ENCODE data around the gene NCKAP1. TPM values are rescaled to one million over a fixed set of nuclear protein-coding genes. Genes with fewer than 3 reads are reported as not detected.
"Not testable (repeated sequence)": the region's sequence is repeated elsewhere in the genome, so short reads cannot be mapped to it uniquely, and the experiment has no call there.

NCKAP1 gene
- total and polyA plus RNA-seq, 2 experiments from 2014 or later: 81.7 to 90.4 TPM

DNA sequence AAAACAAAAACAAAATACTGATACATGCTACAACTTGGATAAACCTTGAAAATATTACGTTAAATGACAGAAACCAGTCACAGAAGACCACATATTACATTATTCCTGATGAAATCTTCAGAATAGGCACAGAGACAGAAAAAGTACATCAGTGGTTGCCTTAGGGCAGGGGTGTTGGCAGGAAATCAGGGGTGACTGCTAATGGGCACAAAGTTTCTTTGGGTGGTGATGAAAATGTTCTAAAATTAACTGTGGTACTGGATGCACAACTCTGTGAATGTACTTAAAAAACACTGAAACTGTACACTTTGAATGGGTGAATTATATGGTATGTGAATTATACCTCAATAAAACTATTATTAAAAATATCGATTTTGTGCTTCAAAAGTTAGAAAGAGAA is 16.6 kb downstream of the NCKAP1 start:
- peaks cover 39% of the 10 kb centered on the region for H3K4me1 ChIP-seq (ENCODE audit: low read depth)
- no peaks in the 10 kb centered on the region for H3K9me3 ChIP-seq (ENCODE audit: low read depth)
- TF ChIP-seq, protein P1, sequence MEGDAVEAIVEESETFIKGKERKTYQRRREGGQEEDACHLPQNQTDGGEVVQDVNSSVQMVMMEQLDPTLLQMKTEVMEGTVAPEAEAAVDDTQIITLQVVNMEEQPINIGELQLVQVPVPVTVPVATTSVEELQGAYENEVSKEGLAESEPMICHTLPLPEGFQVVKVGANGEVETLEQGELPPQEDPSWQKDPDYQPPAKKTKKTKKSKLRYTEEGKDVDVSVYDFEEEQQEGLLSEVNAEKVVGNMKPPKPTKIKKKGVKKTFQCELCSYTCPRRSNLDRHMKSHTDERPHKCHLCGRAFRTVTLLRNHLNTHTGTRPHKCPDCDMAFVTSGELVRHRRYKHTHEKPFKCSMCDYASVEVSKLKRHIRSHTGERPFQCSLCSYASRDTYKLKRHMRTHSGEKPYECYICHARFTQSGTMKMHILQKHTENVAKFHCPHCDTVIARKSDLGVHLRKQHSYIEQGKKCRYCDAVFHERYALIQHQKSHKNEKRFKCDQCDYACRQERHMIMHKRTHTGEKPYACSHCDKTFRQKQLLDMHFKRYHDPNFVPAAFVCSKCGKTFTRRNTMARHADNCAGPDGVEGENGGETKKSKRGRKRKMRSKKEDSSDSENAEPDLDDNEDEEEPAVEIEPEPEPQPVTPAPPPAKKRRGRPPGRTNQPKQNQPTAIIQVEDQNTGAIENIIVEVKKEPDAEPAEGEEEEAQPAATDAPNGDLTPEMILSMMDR (IDR thresholded peaks at IDR 0.05; ENCODE audit: low read depth, low read length): no peak
- no peaks in the 10 kb centered on the region for H3K27me3 ChIP-seq
- H3K36me3 ChIP-seq: no peaks in the 10 kb centered on the region
- H3K27ac ChIP-seq: peak overlapping the region; percentile 6
- no peak for DNase-seq (ENCODE audit: low read depth in 1 of 2, low spot score in 1 of 2)
- no peak overlapping the region for H3K4me3 ChIP-seq

DNA sequence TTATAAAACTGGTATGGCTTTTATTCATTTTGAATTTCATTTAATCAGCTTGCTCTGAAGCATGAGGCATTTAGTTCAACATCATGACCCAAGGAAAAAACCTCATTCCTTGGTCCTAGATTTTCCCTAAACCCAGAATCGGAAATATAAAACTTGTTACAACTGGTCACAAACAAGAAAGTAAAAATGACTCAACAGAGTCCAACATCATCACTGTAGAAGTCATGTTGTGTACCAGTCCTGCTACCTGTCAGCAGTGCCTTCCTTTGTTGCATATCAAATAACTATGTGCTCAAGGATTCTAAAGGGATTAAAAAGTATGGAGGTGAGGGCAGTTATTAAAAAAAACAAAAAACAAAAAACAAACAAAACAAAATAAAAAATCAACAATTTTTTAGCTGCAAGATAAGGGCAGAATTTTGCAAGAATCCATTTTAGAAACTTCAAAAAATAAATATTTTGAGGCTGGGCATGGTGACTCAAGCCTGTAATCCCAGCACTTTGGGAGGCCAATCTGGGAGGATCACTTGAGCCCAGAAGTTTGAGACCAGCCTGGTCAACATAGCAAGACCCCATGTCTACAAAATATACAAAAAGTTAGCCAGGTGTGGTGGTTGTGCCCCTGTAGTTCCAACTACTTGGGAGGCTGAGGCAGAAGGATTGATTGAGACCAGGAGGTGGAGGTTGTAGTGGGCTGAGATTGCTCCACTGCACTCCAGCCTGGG is 18.4 kb downstream of the NCKAP1 start:
- Histone ChIP-seq H3K27me3 (no peaks in the 10 kb centered on the region), H3K4me1 (ENCODE audit: low read depth) (peaks cover 40% of the 10 kb centered on the region), H3K27ac (no peak overlapping the region), H3K36me3 (no peaks in the 10 kb centered on the region), H3K4me3 (no peak overlapping the region), H3K9me3 (ENCODE audit: low read depth) (no peaks in the 10 kb centered on the region)
- no peak for DNase-seq (ENCODE audit: low read depth in 1 of 2, low spot score in 1 of 2)
- TF ChIP-seq, protein P1 (IDR thresholded peaks at IDR 0.05; ENCODE audit: low read depth, low read length): no peak

DNA sequence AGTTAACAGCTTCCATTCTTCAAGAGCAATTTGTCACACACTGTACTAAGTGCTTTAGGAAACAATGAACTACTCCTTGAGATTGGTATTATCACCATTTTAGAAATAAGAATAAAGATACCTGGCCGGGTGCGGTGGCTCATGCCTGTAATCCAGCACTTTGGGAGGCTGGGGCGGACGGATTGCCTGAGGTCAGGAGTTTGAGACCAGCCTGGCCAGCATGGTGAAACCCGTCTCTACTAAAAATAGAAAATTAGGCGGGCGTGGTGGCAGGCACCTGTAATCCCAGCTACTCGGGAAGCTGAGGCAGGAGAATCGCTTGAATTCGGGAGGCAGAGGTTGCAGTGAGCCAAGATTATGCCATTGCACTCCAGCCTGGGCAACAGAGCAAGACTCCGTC is 20.4 kb downstream of the NCKAP1 start:
- not testable (repeated sequence) for DNase-seq (ENCODE audit: low read depth in 1 of 2, low spot score in 1 of 2); H3K4me3 ChIP-seq; H3K36me3 ChIP-seq; H3K9me3 ChIP-seq (ENCODE audit: low read depth); H3K27me3 ChIP-seq; H3K27ac ChIP-seq
- peaks cover 28% of the 10 kb centered on the region for H3K4me1 ChIP-seq (ENCODE audit: low read depth)

DNA sequence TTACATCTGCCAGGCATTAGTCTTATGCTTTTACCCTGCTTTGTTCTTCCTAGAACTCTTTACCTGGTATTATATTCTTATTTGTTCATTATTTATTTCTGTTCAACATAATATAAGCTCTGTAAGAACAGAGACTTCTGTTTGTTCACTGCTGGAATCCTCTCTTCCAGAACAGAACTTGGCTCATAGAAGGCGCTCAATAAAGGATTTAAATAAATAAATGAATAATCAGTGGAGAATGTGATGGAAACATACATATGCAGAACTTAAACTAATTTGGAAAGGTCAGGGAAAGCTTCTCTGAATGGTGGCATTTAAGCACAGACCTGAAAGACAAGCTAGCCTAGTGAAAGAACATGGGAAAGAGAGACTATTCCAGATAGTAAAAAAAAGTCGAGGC is 24.3 kb downstream of the NCKAP1 start:
- DNase-seq (ENCODE audit: low read depth in 1 of 2, low spot score in 1 of 2): no peak
- no peaks in the 10 kb centered on the region for H3K27me3 ChIP-seq

DNA sequence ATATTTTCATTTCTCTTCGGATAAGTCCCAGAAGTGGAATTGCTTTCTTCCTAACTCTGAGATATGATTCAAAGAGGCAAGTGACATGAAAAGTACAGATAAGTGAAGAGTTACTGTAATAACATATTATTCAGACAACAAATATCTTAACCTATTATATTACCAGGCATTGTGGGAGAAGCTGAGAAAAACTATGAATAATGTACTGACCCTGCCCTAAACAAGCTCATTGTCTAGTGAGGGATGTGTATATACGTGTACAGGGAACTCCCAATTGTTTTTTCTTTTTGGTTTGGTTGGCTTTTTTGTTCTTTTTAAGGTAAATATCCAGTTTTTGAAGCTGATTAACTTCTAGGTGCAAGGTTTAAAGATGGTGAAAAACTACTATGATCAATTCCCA is 26.5 kb downstream of the NCKAP1 start:
- peaks cover 33% of the 10 kb centered on the region for H3K4me1 ChIP-seq (ENCODE audit: low read depth)
- no peaks in the 10 kb centered on the region for H3K27me3 ChIP-seq
- no peak overlapping the region for H3K4me3 ChIP-seq
- TF ChIP-seq, protein P1 (IDR thresholded peaks at IDR 0.05; ENCODE audit: low read depth, low read length): no peak
- peak overlapping the region; percentile 88 for H3K27ac ChIP-seq
- H3K36me3 ChIP-seq: no peaks in the 10 kb centered on the region
- no peak for DNase-seq (ENCODE audit: low read depth in 1 of 2, low spot score in 1 of 2)
- no peaks in the 10 kb centered on the region for H3K9me3 ChIP-seq (ENCODE audit: low read depth)

More for the DNA sequence above, 24.3 kb downstream of the NCKAP1 start:
- Histone ChIP-seq H3K36me3 (no peaks in the 10 kb centered on the region), H3K27ac (peak overlapping the region; percentile 59), H3K4me3 (no peak overlapping the region), H3K9me3 (ENCODE audit: low read depth) (no peaks in the 10 kb centered on the region), H3K4me1 (ENCODE audit: low read depth) (peaks cover 33% of the 10 kb centered on the region)
- TF ChIP-seq, protein P1 (IDR thresholded peaks at IDR 0.05; ENCODE audit: low read depth, low read length): no peak

DNA sequence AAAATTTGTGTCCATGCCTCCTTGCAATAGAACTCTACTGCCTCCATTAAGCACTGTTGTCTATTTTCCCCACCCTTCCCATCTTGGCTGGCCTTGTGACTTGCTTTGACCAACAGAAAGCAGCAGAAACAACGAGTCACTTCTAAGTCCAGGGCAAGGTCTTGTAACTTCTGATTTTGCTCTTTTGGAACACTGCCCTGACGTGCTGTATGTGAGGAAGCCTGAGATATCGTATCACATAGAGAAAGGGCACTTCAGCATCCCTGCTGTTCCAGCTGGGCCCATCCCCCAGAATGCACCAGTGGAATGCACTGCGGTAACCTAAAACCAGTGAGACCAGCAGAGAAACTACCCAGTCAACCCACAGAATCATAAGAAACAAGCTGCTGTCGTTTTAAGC is 28.1 kb downstream of the NCKAP1 start:
- Histone ChIP-seq H3K9me3 (ENCODE audit: low read depth) (no peaks in the 10 kb centered on the region), H3K27ac (peak overlapping the region; percentile 88), H3K27me3 (no peaks in the 10 kb centered on the region), H3K4me1 (ENCODE audit: low read depth) (peaks cover 26% of the 10 kb centered on the region), H3K36me3 (no peaks in the 10 kb centered on the region), H3K4me3 (no peak overlapping the region)
- TF ChIP-seq, protein P1 (IDR thresholded peaks at IDR 0.05; ENCODE audit: low read depth, low read length): no peak
- peak; percentile 74 to 83 for DNase-seq (ENCODE audit: low read depth in 1 of 2, low spot score in 1 of 2)

Data from cardiac muscle cell (in vitro differentiated cells and primary cell).